SK-MEL-5 (cell line): Measurements from ENCODE around the gene P2RX7. TPM values are rescaled to one million over a fixed set of nuclear protein-coding genes. Genes with fewer than 3 reads are reported as not detected.
"Not testable (repeated sequence)": the region's sequence is repeated elsewhere in the genome, so short reads cannot be mapped to it uniquely, and the experiment has no call there.

Experiments used
- DNase-seq: peaks from one replicate; pipeline ENCODE4 v3.0.0-alpha.2; 2016; ENCODE audit warnings: low read depth, low spot score
- in situ Hi-C: cut with HindIII; loops from 2 replicates; pipeline ENCODE4 v1.10.0; 2016; ENCODE audit warnings: low sequenced_read_pairs, high pct_unique_total_duplicates, low pct_unique_long_range_greater_than_20kb
- total RNA-seq: library from RNA; depleted of rRNA; stranded (reverse); fragments of >200 nt; shearing (Covaris generic); gene quantifications from 2 replicates; pipeline ENCODE4 v1.2.3, GENCODE V29; 2014

P2RX7 gene
- total RNA-seq, 1 experiment from 2014 or later = 41.5 TPM

- DNase-seq = no peak
- in situ Hi-C loops = no loop called here
These were observed 27.0 kb downstream of the P2RX7 start for GRCh38 chr12:121159467-121160307.

DNA sequence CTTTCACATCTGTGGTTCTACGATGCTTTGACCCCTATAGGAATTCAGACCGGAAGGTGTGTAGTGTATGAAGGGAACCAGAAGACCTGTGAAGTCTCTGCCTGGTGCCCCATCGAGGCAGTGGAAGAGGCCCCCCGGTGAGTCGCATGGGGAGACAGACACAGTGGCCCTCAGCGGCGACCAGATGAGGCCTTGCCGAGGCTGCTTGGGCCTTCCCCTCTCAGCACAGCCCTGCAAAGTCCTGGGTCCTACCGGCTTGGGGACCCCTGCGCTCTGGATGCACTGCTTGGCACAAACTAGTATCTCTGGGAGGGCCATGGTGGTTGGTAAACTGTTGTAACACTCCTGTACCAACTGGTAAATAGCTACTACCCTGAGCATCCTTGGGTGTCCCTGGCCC is 29.7 kb downstream of the P2RX7 start:
- in situ Hi-C loops = no loop called here
- no peak for DNase-seq

DNA sequence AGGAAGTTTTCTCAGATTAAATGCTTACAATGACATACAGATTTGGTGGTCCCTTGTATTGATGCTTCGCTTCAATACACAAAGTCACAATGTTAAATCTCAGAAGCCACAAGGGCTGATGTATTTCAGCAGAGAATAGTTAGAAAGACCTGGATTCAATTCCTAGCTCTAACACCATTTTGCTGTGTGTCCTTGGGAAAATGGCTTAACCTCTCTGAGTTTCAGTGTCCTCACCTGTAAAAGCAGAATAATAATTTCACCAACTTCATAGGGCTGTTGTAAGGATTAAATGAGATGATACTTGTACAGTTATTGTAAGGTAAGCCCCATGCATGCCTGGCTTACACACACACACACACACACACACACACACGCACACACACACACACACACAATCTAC is 30.3 kb downstream of the P2RX7 start:
- no peak for DNase-seq
- in situ Hi-C loops = no loop called here

DNA sequence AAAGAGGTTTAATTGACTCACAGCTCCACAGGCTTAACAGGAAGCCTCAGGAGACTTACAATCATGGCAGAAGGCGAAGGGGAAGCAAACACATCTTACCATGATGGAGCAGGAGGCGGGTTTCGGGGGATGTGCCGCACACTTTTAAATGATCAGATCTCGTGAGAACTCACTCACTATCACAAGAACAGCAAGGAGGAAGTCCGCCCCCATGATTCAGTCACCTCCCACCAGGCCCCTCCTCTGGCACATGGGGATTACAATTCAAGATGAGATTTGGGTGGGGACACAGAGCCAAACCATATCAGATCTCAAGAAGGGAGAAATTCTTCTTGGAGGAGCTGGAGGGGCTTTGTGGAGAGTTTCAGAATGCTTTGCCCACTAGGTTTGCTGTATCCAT is 32.2 kb downstream of the P2RX7 start:
- in situ Hi-C loops, DNase-seq: not testable (repeated sequence)

DNA sequence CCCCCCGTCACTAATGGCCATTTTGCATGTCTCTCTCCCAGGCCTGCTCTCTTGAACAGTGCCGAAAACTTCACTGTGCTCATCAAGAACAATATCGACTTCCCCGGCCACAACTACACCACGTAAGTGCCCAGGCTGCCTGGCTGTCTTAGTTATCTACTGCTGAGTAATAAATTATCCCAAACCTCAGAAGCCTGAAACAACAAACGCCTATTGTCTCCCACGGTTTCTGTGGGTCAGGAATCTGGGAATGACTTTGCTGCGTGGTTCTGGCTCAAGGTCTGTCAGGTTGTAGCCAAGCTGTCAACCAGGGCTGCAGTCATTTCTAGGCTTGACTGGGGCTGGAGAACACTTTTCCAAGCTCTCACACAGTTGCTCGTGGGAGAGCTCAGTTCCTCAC is 32.6 kb downstream of the P2RX7 start:
- peak; percentile 47 for DNase-seq

GRCh38 chr12:121166356-121166755 is 33.7 kb downstream of the P2RX7 start:
- in situ Hi-C loops = no loop called here
- no peak for DNase-seq

More for the DNA sequence above, 32.6 kb downstream of the P2RX7 start:
- in situ Hi-C loops = no loop called here

DNA sequence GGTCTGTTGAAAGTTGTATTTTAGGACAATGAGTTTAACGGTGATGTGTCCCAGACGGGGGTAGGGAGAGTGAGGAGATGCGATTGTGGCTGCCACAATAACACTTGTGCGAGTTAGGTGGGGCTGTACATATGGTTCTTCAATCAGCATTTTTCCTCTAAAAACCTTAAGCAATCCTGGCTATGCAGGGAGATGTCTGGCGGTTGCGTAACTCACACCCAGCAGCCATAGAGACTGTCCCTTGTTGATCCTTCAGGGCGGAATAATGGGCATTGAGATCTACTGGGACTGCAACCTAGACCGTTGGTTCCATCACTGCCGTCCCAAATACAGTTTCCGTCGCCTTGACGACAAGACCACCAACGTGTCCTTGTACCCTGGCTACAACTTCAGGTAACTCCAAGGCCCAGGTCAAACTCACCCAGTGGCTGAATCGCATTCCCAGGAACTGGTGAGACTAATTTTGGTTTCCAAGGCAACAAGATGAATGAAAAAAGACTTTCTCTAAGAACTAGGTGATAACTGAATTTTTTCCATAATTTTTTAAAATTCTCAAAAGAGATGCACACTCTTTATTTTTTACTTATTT is 34.6 kb downstream of the P2RX7 start:
- no peak for DNase-seq
- in situ Hi-C loops = no loop called here

DNA sequence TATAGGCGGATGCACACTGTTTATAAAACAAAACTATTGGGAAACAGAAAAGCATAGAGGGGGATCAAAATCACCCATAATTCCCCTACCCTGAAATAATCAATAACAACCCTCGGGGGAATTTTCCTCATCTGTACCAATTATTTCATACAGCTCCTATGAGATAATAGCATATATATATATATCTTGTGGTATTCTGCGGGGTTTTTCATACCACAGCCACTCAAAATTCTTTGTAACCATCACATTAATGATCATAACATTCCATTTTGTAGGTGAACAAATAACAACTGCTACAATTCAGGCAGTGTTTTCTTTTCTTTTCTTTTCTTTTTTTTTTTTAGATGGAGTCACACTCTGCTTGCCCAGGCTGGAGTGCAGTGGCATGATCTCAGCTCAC is 35.3 kb downstream of the P2RX7 start:
- in situ Hi-C loops = no loop called here
- no peak for DNase-seq

GRCh38 chr12:121170151-121170550 is 37.5 kb downstream of the P2RX7 start:
- DNase-seq = no peak
- in situ Hi-C loops = no loop called here

DNA sequence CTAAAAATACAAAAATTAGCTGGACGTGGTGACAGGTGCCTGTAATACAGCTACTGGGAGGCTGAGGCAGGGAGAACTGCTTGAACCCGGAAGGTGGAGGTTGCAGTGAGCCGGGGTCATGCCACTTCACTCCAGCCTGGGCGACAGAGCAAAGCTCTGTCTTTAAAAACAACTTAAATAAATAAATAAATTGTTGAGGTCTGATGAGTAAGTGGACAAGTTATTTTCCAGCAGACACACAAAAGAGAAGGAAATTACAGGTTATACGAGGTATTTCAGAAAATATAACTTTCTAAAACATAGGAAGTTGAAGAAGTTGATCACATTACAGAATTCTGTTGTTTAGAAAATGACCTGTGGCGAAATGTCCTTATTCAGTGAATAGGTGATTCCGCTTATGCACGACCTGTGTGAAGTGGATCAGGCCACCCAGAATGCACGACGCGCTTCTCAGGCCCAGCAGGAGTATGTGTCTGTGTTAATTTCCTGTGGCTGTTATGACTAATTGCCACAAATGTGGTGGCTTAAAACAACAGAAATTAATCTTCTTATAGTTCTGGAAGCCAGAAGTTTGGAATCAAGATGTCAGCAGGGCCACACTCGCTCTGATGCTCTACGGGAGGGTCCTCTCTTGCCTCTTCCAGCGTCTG is 38.1 kb downstream of the P2RX7 start:
- in situ Hi-C loops = no loop called here
- no peak for DNase-seq

DNA sequence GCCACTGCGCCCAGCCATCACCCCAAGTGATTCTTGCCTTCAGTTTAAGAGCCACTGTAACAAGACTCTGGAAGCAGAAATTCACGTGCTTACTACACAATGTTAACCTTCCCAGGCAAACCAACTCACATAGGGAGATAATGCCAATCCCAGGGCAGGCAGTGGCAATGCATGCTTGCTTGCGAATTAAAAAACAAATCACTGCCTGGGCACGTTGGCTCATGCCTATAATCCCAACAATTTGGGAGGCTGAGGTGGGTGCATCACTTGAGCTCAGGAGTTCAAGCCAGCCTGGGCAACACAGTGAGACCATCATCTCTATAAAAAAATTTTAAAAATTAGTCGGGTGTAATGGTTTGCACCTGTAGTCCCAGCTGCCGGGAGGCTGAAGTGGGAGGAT is 39.5 kb downstream of the P2RX7 start:
- in situ Hi-C loops = no loop called here
- no peak for DNase-seq

DNA sequence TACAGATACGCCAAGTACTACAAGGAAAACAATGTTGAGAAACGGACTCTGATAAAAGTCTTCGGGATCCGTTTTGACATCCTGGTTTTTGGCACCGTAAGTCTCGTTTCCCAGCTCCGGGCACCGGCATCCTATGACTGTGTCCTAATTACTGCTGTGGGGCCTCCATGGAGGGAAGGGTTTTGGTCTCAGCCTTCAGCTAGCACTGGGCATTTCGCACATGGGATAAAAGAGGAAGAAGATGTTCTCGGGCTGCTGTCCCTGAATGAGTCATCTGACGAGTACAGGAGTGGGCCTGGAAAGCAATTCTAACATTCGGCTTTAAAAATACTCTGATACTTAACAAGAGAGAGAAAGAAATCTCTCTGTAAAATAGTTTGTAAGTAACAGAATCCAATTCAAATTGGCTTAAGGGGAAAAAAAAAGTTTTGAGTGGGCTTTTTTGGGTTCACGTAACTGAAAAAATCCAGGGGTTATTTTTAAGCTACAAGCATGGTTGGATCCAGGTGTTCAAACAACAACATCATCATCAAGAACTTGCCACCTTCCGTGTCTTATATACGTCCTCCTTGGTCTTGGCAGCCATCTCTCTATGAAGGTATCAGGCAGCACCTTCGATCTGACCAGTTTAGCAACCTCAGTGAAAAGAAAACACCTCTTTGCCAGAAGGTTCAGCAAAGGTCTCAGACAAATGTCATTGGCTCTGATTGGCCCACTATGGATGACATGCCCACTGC is 42.9 kb downstream of the P2RX7 start:
- DNase-seq = no peak
- in situ Hi-C loops = no loop called here

DNA sequence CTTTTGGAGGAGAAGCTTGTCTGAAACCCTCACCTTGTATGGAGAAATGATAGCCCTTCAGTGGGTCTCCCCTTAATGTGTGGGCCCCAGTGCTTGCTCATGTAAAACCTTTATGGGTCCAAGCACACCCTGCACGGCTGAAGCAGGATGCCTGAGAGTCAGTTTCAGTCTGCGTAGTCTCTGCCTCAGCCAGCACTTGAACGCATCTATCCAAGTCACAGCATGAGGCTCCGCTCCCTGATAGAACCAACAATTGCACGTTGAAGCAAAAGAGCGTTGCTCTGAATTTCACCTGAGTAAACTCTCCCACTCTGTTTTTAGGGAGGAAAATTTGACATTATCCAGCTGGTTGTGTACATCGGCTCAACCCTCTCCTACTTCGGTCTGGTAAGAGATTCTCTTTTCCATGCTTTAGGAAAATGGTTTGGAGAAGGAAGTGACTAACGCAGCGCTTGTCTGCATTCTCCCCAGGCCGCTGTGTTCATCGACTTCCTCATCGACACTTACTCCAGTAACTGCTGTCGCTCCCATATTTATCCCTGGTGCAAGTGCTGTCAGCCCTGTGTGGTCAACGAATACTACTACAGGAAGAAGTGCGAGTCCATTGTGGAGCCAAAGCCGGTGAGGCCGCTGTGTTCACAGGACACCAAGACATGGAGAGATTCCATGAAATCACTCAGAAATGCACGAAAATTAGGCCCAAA is 44.3 kb downstream of the P2RX7 start:
- no peak for DNase-seq
- in situ Hi-C loops = no loop called here

DNA sequence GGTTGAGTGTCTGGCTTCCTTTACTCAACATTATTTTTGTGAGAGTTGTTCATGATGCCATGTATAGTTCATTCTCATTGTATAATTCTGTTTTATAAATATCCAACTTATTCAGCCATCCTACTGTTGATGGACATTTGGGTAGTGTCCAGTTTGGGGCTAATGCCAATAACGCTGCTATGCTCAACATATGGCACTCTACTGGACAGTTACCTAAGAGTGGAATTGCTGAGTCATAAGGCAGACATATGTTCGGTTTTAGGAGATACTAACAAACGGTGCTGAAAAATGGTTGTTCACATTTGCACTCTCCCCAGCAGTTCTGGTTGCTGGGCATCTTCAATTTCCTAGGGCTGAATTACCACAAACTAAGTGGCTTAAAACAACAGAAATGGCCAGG is 48.5 kb downstream of the P2RX7 start:
- in situ Hi-C loops = no loop called here
- no peak for DNase-seq

GRCh38 chr12:121182222-121182893 is 49.7 kb downstream of the P2RX7 start:
- no peak for DNase-seq
- in situ Hi-C loops = no loop called here

DNA sequence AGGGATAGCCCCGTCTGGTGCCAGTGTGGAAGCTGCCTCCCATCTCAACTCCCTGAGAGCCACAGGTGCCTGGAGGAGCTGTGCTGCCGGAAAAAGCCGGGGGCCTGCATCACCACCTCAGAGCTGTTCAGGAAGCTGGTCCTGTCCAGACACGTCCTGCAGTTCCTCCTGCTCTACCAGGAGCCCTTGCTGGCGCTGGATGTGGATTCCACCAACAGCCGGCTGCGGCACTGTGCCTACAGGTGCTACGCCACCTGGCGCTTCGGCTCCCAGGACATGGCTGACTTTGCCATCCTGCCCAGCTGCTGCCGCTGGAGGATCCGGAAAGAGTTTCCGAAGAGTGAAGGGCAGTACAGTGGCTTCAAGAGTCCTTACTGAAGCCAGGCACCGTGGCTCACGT is 51.7 kb downstream of the P2RX7 start:
- no peak for DNase-seq
- in situ Hi-C loops = no loop called here
